Muscle of leg (tissue), 11 donors: ENCODE data around the gene GDNF. TPM values are rescaled to one million over a fixed set of nuclear protein-coding genes. Genes with fewer than 3 reads are reported as not detected.

Source experiments
- DNase-seq: peaks from one replicate; pipeline ENCODE4 v3.0.0; 2013
- H3K27ac ChIP-seq: one replicate; pipeline ENCODE4 v1.5.1; 2013; ENCODE audit warnings: mild to moderate bottlenecking, low read length, control low read depth
- H3K27me3 ChIP-seq: one replicate; pipeline ENCODE4 v1.6.1; 2013; ENCODE audit warnings: low read length; ENCODE audit not compliant: control insufficient read depth, insufficient read depth
- H3K36me3 ChIP-seq: one replicate; pipeline ENCODE4 v1.6.1; 2013; ENCODE audit warnings: low read length; ENCODE audit not compliant: control insufficient read depth, insufficient read depth
- H3K4me1 ChIP-seq: one replicate; pipeline ENCODE4 v1.6.1; 2013; ENCODE audit warnings: low read length; ENCODE audit not compliant: control insufficient read depth, insufficient read depth
- H3K4me3 ChIP-seq: one replicate; pipeline ENCODE4 v1.5.1; 2013; ENCODE audit warnings: low read length, control low read depth
- H3K9me3 ChIP-seq: replicated peaks from 2 replicates; pipeline ENCODE4 v1.6.1; 2013; ENCODE audit warnings: low read depth, low read length; ENCODE audit not compliant: control insufficient read depth
- WGBS: methylation state at CpG from one replicate; pipeline ENCODE4 v1.1.5; 2013; ENCODE audit warnings: missing lambda C conversion rate; ENCODE audit not compliant: insufficient coverage; 5-methylcytosine and 5-hydroxymethylcytosine counted together
- polyA plus RNA-seq, 8 donors: library from polyadenylated mRNA; unstranded; fragments of 120-200 nt; gene quantifications; one replicate each; pipeline versions ENCODE4 v1.2.1 to v1.2.3, GENCODE V29; 2013; ENCODE audit warnings: inconsistent platforms in 1 of 8, low replicate concordance in 1 of 8; ENCODE audit not compliant: insufficient read length in 8 of 8, insufficient read depth in 1 of 8
- total RNA-seq: library from RNA; stranded (reverse); fragments of 120-200 nt; gene quantifications from one replicate; pipeline ENCODE4 v1.2.4, GENCODE V29; 2013

GDNF gene
- total and polyA plus RNA-seq, 9 donors, result 0.80 to 6.4 (median 3.0) TPM

DNA sequence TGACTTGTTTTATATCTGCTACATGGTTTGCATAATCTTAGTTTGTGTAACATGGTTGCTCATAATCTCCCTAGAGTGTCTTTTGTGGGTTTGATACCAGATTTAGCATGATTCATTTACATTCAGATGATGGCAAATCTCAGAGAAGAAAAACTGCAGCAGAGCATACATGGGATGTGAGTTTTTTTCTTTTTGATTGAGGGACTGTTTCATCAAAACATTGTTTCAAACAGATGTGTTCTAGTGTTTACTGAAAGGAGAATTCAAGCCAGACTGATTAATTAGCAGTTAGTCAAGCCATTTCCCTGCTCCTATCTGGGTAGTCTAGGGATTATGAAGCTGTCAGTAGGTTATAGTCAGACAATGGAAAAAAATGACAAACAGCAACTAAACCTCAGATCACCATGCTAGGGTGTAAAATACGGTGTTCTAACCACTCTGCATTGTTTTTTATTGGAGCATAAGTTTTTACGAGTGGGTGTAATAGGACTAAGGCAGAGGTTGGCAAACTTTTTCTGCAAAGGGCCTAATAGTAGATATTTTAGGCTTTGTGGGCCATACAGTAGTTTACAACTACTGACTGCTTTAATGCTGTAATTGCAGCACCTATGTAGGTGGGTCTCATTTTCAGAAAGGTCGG lies 10.5 kb upstream of the GDNF start:
- no peaks in the 10 kb centered on the region for H3K36me3 ChIP-seq
- no peak overlapping the region for H3K4me3 ChIP-seq
- DNase-seq, result no peak
- H3K27ac ChIP-seq, result no peak overlapping the region
- WGBS, result no CpG with 5 or more reads among the region's 3 CpGs
- no peaks in the 10 kb centered on the region for H3K9me3 ChIP-seq
- H3K27me3 ChIP-seq, result peaks cover 3% of the 10 kb centered on the region
- H3K4me1 ChIP-seq, result no peaks in the 10 kb centered on the region

GRCh38 chr5:37849641-37850040 lies 9.8 kb upstream of the GDNF start:
- DNase-seq, result no peak
- H3K27ac ChIP-seq, result no peak overlapping the region
- H3K4me1 ChIP-seq, result no peaks in the 10 kb centered on the region
- no peak overlapping the region for H3K4me3 ChIP-seq
- no peaks in the 10 kb centered on the region for H3K9me3 ChIP-seq
- no CpG with 5 or more reads among the region's 4 CpGs for WGBS
- H3K27me3 ChIP-seq, result peaks cover 3% of the 10 kb centered on the region
- H3K36me3 ChIP-seq, result no peaks in the 10 kb centered on the region

DNA sequence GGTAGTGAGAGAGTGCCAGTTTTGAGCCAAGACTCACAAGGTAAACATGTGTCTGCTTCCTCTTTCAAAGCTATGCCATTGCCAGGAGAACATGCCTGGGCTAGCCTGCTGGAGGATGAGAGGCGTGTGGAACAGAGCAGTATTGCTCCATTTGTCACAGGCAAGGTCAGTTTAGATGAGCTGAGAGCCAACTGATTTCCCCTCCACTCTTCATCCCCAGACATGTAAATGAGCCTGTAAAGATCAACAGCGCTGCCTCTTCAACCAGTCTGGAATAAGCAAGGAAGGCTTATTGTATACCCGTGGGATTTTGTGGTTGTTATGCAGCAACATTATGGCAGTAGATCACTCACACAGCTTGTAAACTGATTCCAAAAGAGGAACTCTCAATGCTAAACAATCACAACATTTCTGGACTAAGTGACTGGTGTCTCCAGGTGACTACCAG lies 8.2 kb upstream of the GDNF start:
- no peaks in the 10 kb centered on the region for H3K4me1 ChIP-seq
- DNase-seq, result no peak
- no peak overlapping the region for H3K4me3 ChIP-seq
- no peaks in the 10 kb centered on the region for H3K9me3 ChIP-seq
- peaks cover 5% of the 10 kb centered on the region for H3K27me3 ChIP-seq
- H3K27ac ChIP-seq, result no peak overlapping the region
- WGBS, result no CpG with 5 or more reads among the region's 3 CpGs
- H3K36me3 ChIP-seq, result no peaks in the 10 kb centered on the region

DNA sequence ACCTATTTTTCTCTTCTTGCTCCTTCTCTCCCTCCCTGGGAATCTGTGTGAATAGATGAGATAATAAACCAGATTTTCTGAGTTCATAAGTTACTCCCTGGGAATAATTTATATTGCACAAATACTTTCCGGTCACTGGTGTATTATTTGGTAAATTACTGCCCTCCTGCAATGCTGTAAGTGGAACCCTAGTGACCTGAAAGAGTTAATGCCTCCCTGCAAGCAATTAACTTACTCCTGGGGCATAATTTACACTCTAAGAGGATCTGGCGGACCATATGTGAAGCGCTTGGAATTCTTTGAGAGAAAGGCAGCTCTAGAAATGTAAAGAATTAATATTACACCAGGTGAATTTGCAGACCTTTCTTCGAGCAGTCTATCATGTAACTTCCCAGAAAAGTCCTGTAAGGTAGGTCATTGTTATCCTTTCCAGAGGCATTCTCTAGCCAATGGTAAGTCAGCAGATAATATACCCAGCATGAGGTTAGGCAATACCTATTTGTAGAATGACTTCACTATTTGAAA lies 7.0 kb upstream of the GDNF start:
- Histone ChIP-seq H3K27ac (no peak overlapping the region), H3K9me3 (no peaks in the 10 kb centered on the region), H3K4me3 (no peak overlapping the region), H3K36me3 (no peaks in the 10 kb centered on the region), H3K4me1 (no peaks in the 10 kb centered on the region), H3K27me3 (peaks cover 16% of the 10 kb centered on the region)
- no peak for DNase-seq
- no CpG with 5 or more reads among the region's 4 CpGs for WGBS

GRCh38 chr5:37844009-37844408 lies 4.2 kb upstream of the GDNF start:
- Histone ChIP-seq H3K36me3 (no peaks in the 10 kb centered on the region), H3K4me3 (no peak overlapping the region), H3K27ac (no peak overlapping the region), H3K9me3 (no peaks in the 10 kb centered on the region), H3K4me1 (peaks cover 11% of the 10 kb centered on the region), H3K27me3 (peaks cover 39% of the 10 kb centered on the region)
- 13% methylated on average over 6 of the region's 6 CpGs for WGBS
- DNase-seq, result peak; percentile 24

GRCh38 chr5:37842048-37842447 lies 2.2 kb upstream of the GDNF start:
- H3K36me3 ChIP-seq, result no peaks in the 10 kb centered on the region
- H3K4me3 ChIP-seq, result no peak overlapping the region
- H3K4me1 ChIP-seq, result peaks cover 29% of the 10 kb centered on the region
- H3K27ac ChIP-seq, result no peak overlapping the region
- DNase-seq, result no peak
- H3K27me3 ChIP-seq, result peaks cover 59% of the 10 kb centered on the region
- no peaks in the 10 kb centered on the region for H3K9me3 ChIP-seq
- 72% methylated on average over 9 of the region's 10 CpGs for WGBS

DNA sequence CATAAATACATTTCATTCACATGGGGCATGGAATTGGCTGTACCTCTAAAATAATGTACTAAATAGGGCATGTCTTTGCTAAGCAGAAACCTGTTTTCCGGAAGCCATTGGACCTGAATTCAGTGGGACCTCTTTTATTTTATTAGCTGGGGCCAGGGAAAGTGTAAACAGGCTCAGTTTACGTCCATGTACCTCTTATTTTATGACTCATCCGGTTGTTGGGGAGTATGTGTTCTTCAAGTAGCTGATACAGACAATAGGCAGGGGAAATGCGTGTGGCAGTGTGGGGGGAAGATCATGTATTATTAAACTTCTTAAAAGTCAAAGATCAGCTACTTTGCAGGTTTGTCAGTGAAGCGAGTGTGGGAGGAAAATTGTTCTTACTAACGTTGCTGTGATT lies 1.4 kb upstream of the GDNF start:
- peaks cover 38% of the 10 kb centered on the region for H3K4me1 ChIP-seq
- no peak overlapping the region for H3K27ac ChIP-seq
- WGBS, result 83% methylated on average over 1 of the region's 6 CpGs
- H3K36me3 ChIP-seq, result no peaks in the 10 kb centered on the region
- H3K9me3 ChIP-seq, result no peaks in the 10 kb centered on the region
- peaks cover 65% of the 10 kb centered on the region for H3K27me3 ChIP-seq
- no peak for DNase-seq
- H3K4me3 ChIP-seq, result no peak overlapping the region

DNA sequence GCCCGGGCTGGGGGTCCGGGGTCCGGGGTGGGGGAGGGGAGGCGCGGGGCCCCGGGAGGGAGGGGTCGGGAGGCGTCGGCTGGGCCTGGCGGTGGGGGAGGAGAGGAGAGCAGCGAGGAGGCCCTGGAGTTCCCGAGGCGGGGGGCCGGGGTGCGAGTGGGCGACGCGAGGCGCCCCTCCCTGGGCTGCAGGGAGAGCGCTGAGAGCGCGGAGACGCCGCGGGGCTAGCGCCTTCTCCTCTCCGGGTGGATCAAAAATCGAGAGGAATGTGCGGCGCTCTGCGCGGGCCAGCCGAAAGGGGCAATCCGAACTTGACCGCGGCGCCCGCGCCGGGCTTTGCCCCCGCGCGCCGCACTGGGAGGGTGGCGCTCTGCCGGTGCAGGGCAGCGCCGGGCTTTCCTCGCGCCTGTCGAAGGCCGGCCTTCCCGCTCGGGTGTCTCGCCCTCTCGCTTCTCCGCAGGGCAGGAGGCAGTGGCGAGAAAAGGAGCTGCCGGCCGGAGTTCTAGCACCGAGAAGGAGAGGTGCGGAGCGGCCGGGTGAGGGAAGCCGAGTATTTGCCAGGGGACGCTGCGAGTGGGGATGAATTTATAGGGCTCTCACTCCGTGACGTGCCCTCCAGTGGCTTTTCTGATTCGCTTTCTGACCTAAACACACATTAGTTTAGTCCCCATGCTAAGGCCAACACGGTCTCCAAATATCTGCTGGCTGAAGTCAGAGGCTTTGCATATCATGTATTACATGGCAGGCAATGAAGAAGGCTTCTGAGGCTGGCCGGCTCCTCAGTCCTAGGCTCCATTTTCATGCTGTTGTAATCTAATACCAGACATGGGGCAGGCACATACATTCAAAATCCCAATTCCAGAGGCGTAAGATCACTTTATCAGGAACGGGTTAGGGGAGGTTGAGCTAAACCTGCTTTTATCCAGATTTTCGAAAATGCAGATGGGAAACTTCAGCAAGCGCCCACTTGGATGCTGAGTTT lies 503 bp upstream of the GDNF start:
- H3K36me3 ChIP-seq, result no peaks in the 10 kb centered on the region
- H3K4me3 ChIP-seq, result peak overlapping the region; percentile 50
- DNase-seq, result peak; percentile 78
- WGBS, result 3% methylated on average over 62 of the region's 76 CpGs
- H3K4me1 ChIP-seq, result peaks cover 43% of the 10 kb centered on the region
- peaks cover 72% of the 10 kb centered on the region for H3K27me3 ChIP-seq
- H3K27ac ChIP-seq, result peak overlapping the region; percentile 65
- H3K9me3 ChIP-seq, result no peaks in the 10 kb centered on the region

GRCh38 chr5:37838933-37839341 lies 904 bp downstream of the GDNF start:
- peak; percentile 26 for DNase-seq
- 5% methylated on average over 19 of the region's 21 CpGs for WGBS
- Histone ChIP-seq H3K27ac (no peak overlapping the region), H3K4me3 (peak overlapping the region; percentile 51), H3K36me3 (no peaks in the 10 kb centered on the region), H3K4me1 (peaks cover 53% of the 10 kb centered on the region), H3K9me3 (no peaks in the 10 kb centered on the region), H3K27me3 (peaks cover 85% of the 10 kb centered on the region)
